H1 (cell line): ENCODE measurements around the gene INPP5F. TPM values are rescaled to one million over a fixed set of nuclear protein-coding genes. Genes with fewer than 3 reads are reported as not detected.

Experiments used
- CTCF ChIA-PET: fragments of 300-600 bp; sonication (Branson Sonifier 250); formaldehyde crosslinking; loops from one replicate; lab custom pipeline; 2021; ENCODE audit not compliant: partially characterized antibody; lab: Charles Lee
- POLR2A ChIA-PET: fragments of 300-600 bp; sonication (Branson Sonifier 250); formaldehyde crosslinking; loops from one replicate; lab custom pipeline; 2021; ENCODE audit warnings: inconsistent platforms; ENCODE audit not compliant: partially characterized antibody; lab: Charles Lee
- DNase-seq, 2 experiments: peaks; one replicate each; pipeline versions ENCODE4 v3.0.0 to v3.0.0-alpha.2; 2010 to 2022; ENCODE audit warnings: low spot score in 2 of 2, low read depth in 1 of 2, mixed read lengths in 1 of 2
- FAIRE-seq: peaks from 2 replicates; lab custom pipeline; 2011; peaks lifted over from hg19 to GRCh38; lab: Jason Lieb, UNC
- H2AFZ ChIP-seq: 2 replicates; pipeline ENCODE4 v1.8.1; 2012; ENCODE audit warnings: low read length, inconsistent platforms
- H2AK5ac ChIP-seq: 2 replicates; pipeline ENCODE4 v1.6.1; 2013; ENCODE audit warnings: low read depth, low read length
- H2BK120ac ChIP-seq: replicated peaks from 2 replicates; pipeline ENCODE3; 2013; ENCODE audit warnings: low read depth, low read length, inconsistent platforms
- H2BK12ac ChIP-seq: 2 replicates; pipeline ENCODE4 v1.6.1; 2013; ENCODE audit warnings: low read depth, low read length
- H2BK15ac ChIP-seq: 2 replicates; pipeline ENCODE4 v1.6.1; 2013; ENCODE audit warnings: low read length
- H2BK20ac ChIP-seq: 2 replicates; pipeline ENCODE4 v1.6.1; 2013; ENCODE audit warnings: low read length
- H2BK5ac ChIP-seq: 2 replicates; pipeline ENCODE4 v1.6.1; 2013; ENCODE audit warnings: low read depth, low read length
- H3K14ac ChIP-seq: 2 replicates; pipeline ENCODE4 v1.6.1; 2013; ENCODE audit warnings: inconsistent platforms; ENCODE audit not compliant: insufficient read length
- H3K18ac ChIP-seq: 2 replicates; pipeline ENCODE4 v1.6.1; 2013; ENCODE audit warnings: low read length; ENCODE audit errors: extremely low read depth
- H3K23ac ChIP-seq: 2 replicates; pipeline ENCODE4 v1.6.1; 2013; ENCODE audit warnings: inconsistent platforms; ENCODE audit not compliant: insufficient read length
- H3K23me2 ChIP-seq: 2 replicates; pipeline ENCODE4 v1.6.1; 2013; ENCODE audit warnings: low read depth, low read length
- H3K27ac ChIP-seq: 2 replicates; pipeline ENCODE4 v1.6.1; 2011; ENCODE audit warnings: low read depth, low read length, inconsistent platforms
- H3K27me3 ChIP-seq, 4 experiments: replicated peaks in 1 of 4; 1 replicate in 1 of 4; 2 replicates in 3 of 4; pipeline versions ENCODE4 v1.6.1 to v1.8.1; 2011 to 2013; ENCODE audit warnings: low read length in 3 of 4, mild to moderate bottlenecking in 3 of 4, inconsistent platforms in 2 of 4, mixed read lengths in 2 of 4, moderate library complexity in 1 of 4; ENCODE audit not compliant: control insufficient read depth in 3 of 4, insufficient read depth in 3 of 4; ENCODE audit errors: extremely low read depth in 1 of 4
- H3K36me3 ChIP-seq, 4 experiments: 2 replicates each; pipeline versions ENCODE4 v1.6.1 to v1.8.1; 2011 to 2013; ENCODE audit warnings: mild to moderate bottlenecking in 4 of 4, low read length in 3 of 4, moderate library complexity in 2 of 4, control low read depth in 1 of 4, inconsistent platforms in 1 of 4; ENCODE audit not compliant: insufficient read depth in 4 of 4, control insufficient read depth in 2 of 4
- H3K4ac ChIP-seq: replicated peaks from 2 replicates; pipeline ENCODE3; 2013; ENCODE audit warnings: low read length, low read depth, mixed read lengths, inconsistent platforms; ENCODE audit not compliant: insufficient read length
- H3K4me1 ChIP-seq, 4 experiments: replicated peaks in 1 of 4; 1 replicate in 1 of 4; 2 replicates in 3 of 4; pipeline versions ENCODE4 v1.6.1 to v1.8.1; 2011 to 2013; ENCODE audit warnings: low read length in 3 of 4, inconsistent platforms in 2 of 4, mixed read lengths in 1 of 4; ENCODE audit not compliant: insufficient read depth in 4 of 4, control insufficient read depth in 3 of 4
- H3K4me2 ChIP-seq, 2 experiments: 2 replicates each; pipeline versions ENCODE4 v1.6.1 to v1.8.1; 2011 to 2013; ENCODE audit warnings: low read depth in 2 of 2, low read length in 2 of 2, control low read depth in 1 of 2, inconsistent platforms in 1 of 2, mild to moderate bottlenecking in 1 of 2; ENCODE audit not compliant: insufficient read depth in 1 of 2
- H3K4me3 ChIP-seq, 4 experiments: fragments of 200-600, 300-600 bp in 1 of 4; sonication (generic), shearing (Covaris generic), sonication (Bioruptor Twin) in 1 of 4; 2 replicates each; pipeline versions ENCODE4 v1.5.1 to v1.8.1; 2011 to 2016; ENCODE audit warnings: low read length in 4 of 4, low read depth in 3 of 4, control low read depth in 2 of 4, inconsistent platforms in 2 of 4, mild to moderate bottlenecking in 2 of 4, mixed read lengths in 1 of 4, moderate library complexity in 1 of 4; ENCODE audit not compliant: insufficient read depth in 2 of 4; ENCODE audit errors: extremely low read depth in 1 of 4
- H3K56ac ChIP-seq: replicated peaks from 2 replicates; pipeline ENCODE3; 2013; ENCODE audit warnings: low read depth, mild to moderate bottlenecking, mixed read lengths, low read length, inconsistent platforms; ENCODE audit not compliant: insufficient read length
- H3K79me1 ChIP-seq: 2 replicates; pipeline ENCODE4 v1.6.1; 2013; ENCODE audit warnings: low read depth, low read length, control low read depth
- H3K79me2 ChIP-seq, 2 experiments: 2 replicates each; pipeline versions ENCODE4 v1.6.1 to v1.8.1; 2012 to 2013; ENCODE audit warnings: low read length in 2 of 2, mild to moderate bottlenecking in 2 of 2, inconsistent platforms in 1 of 2; ENCODE audit not compliant: insufficient read depth in 2 of 2, control insufficient read depth in 1 of 2
- H3K9ac ChIP-seq, 4 experiments: replicated peaks in 1 of 4; 1 replicate in 1 of 4; 2 replicates in 3 of 4; pipeline versions ENCODE4 v1.6.1 to v1.8.1; 2011 to 2013; ENCODE audit warnings: low read depth in 3 of 4, low read length in 3 of 4, control low read depth in 2 of 4, mild to moderate bottlenecking in 2 of 4, moderate library complexity in 2 of 4, inconsistent platforms in 1 of 4; ENCODE audit errors: extremely low read depth in 1 of 4
- H3K9me3 ChIP-seq, 2 experiments: 2 replicates each; pipeline versions ENCODE4 v1.6.1 to v1.8.1; 2012 to 2013; ENCODE audit warnings: mild to moderate bottlenecking in 2 of 2, moderate library complexity in 2 of 2, control low read depth in 1 of 2, inconsistent platforms in 1 of 2, low read depth in 1 of 2, low read length in 1 of 2, mixed read lengths in 1 of 2; ENCODE audit not compliant: insufficient read depth in 2 of 2
- H4K20me1 ChIP-seq, 2 experiments: replicated peaks in 1 of 2; 2 replicates each; pipeline versions ENCODE3 to v1.8.1; 2011 to 2013; ENCODE audit warnings: inconsistent platforms in 2 of 2, low read length in 2 of 2, mild to moderate bottlenecking in 1 of 2; ENCODE audit not compliant: insufficient read depth in 2 of 2, control insufficient read depth in 1 of 2
- H4K5ac ChIP-seq: 2 replicates; pipeline ENCODE4 v1.6.1; 2013; ENCODE audit warnings: low read length, low read depth, mixed read lengths, inconsistent platforms; ENCODE audit not compliant: insufficient read length
- H4K8ac ChIP-seq: 2 replicates; pipeline ENCODE4 v1.8.0; 2013; ENCODE audit warnings: mild to moderate bottlenecking, moderate library complexity, low read length, inconsistent platforms; ENCODE audit not compliant: insufficient read depth; ENCODE audit errors: extremely low read depth
- H4K91ac ChIP-seq: replicated peaks from 2 replicates; pipeline ENCODE3; 2013; ENCODE audit warnings: low read length, mixed read lengths, inconsistent platforms; ENCODE audit not compliant: insufficient read length
- NRF1 ChIP-seq: IDR thresholded peaks from 2 replicates; pipeline ENCODE4 v1.6.1; 2011; ENCODE audit warnings: mild to moderate bottlenecking, low read depth, low read length, improper control_type of control experiment
- POU5F1 ChIP-seq: IDR thresholded peaks from 2 replicates; pipeline ENCODE4 v1.6.1; 2011; ENCODE audit warnings: low read depth, mild to moderate bottlenecking, low read length, moderate library complexity
- TAF7 ChIP-seq: optimal IDR thresholded peaks from 2 replicates; pipeline ENCODE3; 2011; ENCODE audit warnings: low read depth, mild to moderate bottlenecking, inconsistent platforms, low read length, moderate library complexity, borderline replicate concordance
- WGBS, 2 experiments: shearing (Covaris generic) in 1 of 2; methylation state at CpG; one replicate each; pipeline versions ENCODE4 v1.1.6 to v1.1.7; 2013 to 2015; ENCODE audit warnings: low lambda C conversion rate in 2 of 2, mixed read lengths in 2 of 2, inconsistent platforms in 1 of 2, low coverage in 1 of 2, missing lambda C conversion rate in 1 of 2; ENCODE audit not compliant: insufficient replicate concordance in 2 of 2, insufficient coverage in 1 of 2, insufficient read length in 1 of 2; ENCODE audit errors: extremely low coverage in 1 of 2, missing lambda C conversion rate in 1 of 2; 5-methylcytosine and 5-hydroxymethylcytosine counted together
- polyA plus RNA-seq, 7 experiments: library from polyadenylated mRNA; depleted of rRNA in 3 of 7; stranded (reverse) in 5 of 7; unstranded in 2 of 7; fragments of >200 nt in 5 of 7; fragments of 200-250 nt in 2 of 7; gene quantifications; 1 replicate in 5 of 7; 2 replicates in 1 of 7; 4 replicates in 1 of 7; pipeline versions ENCODE4 v1.2.1 to v1.2.3, GENCODE V29; 2011 to 2013; ENCODE audit warnings: missing spikeins in 2 of 7, mixed read lengths in 2 of 7
- total RNA-seq: library from RNA; stranded (reverse); fragmentation: NEBNext Ultra II Directional; extraction: Animal tissue kit (Norgen Biotek cat#: 25700); gene quantifications from 2 replicates; pipeline ENCODE4 v1.2.1, GENCODE V29; 2021
- TF ChIP-seq, protein P1 (sequence below): IDR thresholded peaks from 2 replicates; pipeline ENCODE4 v1.6.1; 2012; ENCODE audit warnings: inconsistent platforms

The INPP5F gene
- total and polyA plus RNA-seq, 2 of the 8 experiments (the other 6 are each of a cell fraction or from before 2014, with no cell fraction given), result 50.1 to 101 TPM

GRCh38 chr10:119706521-119707278 is 19.1 kb upstream of the INPP5F start:
- no peaks in the 10 kb centered on the region for H3K79me1 ChIP-seq
- WGBS, 2 experiments, result 71% methylated on average over 7 of the region's 7 CpGs; no CpG with 5 or more reads in 1 of the 2 experiments
- H3K79me2 ChIP-seq, result no peaks in the 10 kb centered on the region
- H4K5ac ChIP-seq, result no peak overlapping the region
- DNase-seq, result no peak
- no peak overlapping the region for H3K14ac ChIP-seq
- H2BK15ac ChIP-seq, result peak overlapping the region; percentile 40; the same call in 1 of the 2 replicates
- no peak overlapping the region for H3K27ac ChIP-seq
- H4K91ac ChIP-seq, result no peak overlapping the region
- POLR2A ChIA-PET, result interaction anchor here (1.3 to 1.9 kb wide), 2 partner anchors 19 kb away, joined by 3 to 7 read pairs; partner anchors contain the start of gene INPP5F
- no peak overlapping the region for H3K4me3 ChIP-seq
- H2BK120ac ChIP-seq, result no peak overlapping the region
- no peaks in the 10 kb centered on the region for H4K20me1 ChIP-seq
- CTCF ChIA-PET, result interaction anchor here (1.5 kb wide), 1 partner anchor 19 kb away, joined by 4 read pairs; no protein-coding TSS in a partner anchor
- H3K4ac ChIP-seq, result no peak overlapping the region
- H2BK20ac ChIP-seq, result no peak overlapping the region
- H2BK12ac ChIP-seq, result no peak overlapping the region
- no peak overlapping the region for H2AFZ ChIP-seq
- no peak overlapping the region for H4K8ac ChIP-seq
- H3K56ac ChIP-seq, result no peak overlapping the region
- H3K9ac ChIP-seq, result no peak overlapping the region
- H2AK5ac ChIP-seq, result no peak overlapping the region
- H3K23me2 ChIP-seq, result no peaks in the 10 kb centered on the region
- TF ChIP-seq POU5F1 (0 out of 2 replicates have a peak, but pooled peaks have one; percentile 23), TAF7 (peak; percentile 19), NRF1 (no peak)
- TF ChIP-seq, protein P1, sequence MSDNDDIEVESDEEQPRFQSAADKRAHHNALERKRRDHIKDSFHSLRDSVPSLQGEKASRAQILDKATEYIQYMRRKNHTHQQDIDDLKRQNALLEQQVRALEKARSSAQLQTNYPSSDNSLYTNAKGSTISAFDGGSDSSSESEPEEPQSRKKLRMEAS, result peak; percentile 31; the same call in 1 of the 2 replicates
- 0 out of 8 replicates have a peak, but pooled peaks cover 0 to 3% (median 0%) of the 10 kb centered on the region in 4 experiments for H3K36me3 ChIP-seq
- FAIRE-seq, result no peak
- H3K18ac ChIP-seq, result no peak overlapping the region
- H2BK5ac ChIP-seq, result no peak overlapping the region
- no peaks in the 10 kb centered on the region for H3K27me3 ChIP-seq
- H3K9me3 ChIP-seq, result peaks cover 10 to 23% of the 10 kb centered on the region in 2 experiments
- no peak overlapping the region for H3K23ac ChIP-seq
- peaks cover 0 to 6% (median 5%) of the 10 kb centered on the region in 4 experiments; a peak in 4 of 7 replicates for H3K4me1 ChIP-seq
- no peak overlapping the region for H3K4me2 ChIP-seq
